Measurements from ENCODE around the gene ARID1B.

Gene ARID1B

DNA sequence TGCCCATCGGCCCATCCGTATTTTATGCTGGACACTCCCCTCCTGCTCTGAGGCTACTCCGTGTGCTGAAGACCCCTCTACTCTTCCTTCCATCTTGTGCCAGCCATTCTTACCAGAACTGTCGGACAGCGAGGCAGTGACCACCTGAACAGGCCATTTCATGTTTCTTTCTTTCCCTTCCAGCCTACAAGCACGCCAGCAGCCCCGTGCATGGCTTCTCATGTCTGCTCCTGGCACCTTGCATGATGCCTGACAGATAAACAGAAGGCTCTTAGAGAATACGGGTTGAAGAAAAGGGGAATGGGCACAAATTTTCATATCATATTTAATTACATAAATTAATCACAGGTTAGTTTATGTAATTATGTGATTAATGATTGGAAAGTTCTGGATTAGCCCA lies 95.7 kb downstream of the ARID1B start:
- Histone ChIP-seq H3K9me3 (ENCODE audit: control insufficient read depth, low read length) (no peaks in the 10 kb centered on the region), H3K27ac (ENCODE audit: insufficient read depth, low read length, poor library complexity, severe bottlenecking) (no peak overlapping the region), H3K36me3 (ENCODE audit: control insufficient read depth, insufficient read depth, low read length) (no peaks in the 10 kb centered on the region), H3K4me3 (ENCODE audit: insufficient read depth, low read depth, low read length, poor library complexity, severe bottlenecking) (no peak overlapping the region), H3K4me1 (ENCODE audit: control insufficient read depth, insufficient read depth, low read length, poor library complexity, severe bottlenecking) (peaks cover 5% of the 10 kb centered on the region), H3K27me3 (replicated peaks; ENCODE audit: control insufficient read depth, insufficient read depth, low read length, poor library complexity, severe bottlenecking) (no peaks in the 10 kb centered on the region)
- DNase-seq, result no peak

GRCh38 chr6:156873654-156874380 lies 96.6 kb downstream of the ARID1B start:
- DNase-seq, result no peak
- Histone ChIP-seq H3K27ac (ENCODE audit: insufficient read depth, low read length, poor library complexity, severe bottlenecking) (no peak overlapping the region), H3K4me3 (ENCODE audit: insufficient read depth, low read depth, low read length, poor library complexity, severe bottlenecking) (no peak overlapping the region), H3K36me3 (ENCODE audit: control insufficient read depth, insufficient read depth, low read length) (no peaks in the 10 kb centered on the region), H3K4me1 (ENCODE audit: control insufficient read depth, insufficient read depth, low read length, poor library complexity, severe bottlenecking) (peaks cover 5% of the 10 kb centered on the region), H3K9me3 (ENCODE audit: control insufficient read depth, low read length) (no peaks in the 10 kb centered on the region), H3K27me3 (replicated peaks; ENCODE audit: control insufficient read depth, insufficient read depth, low read length, poor library complexity, severe bottlenecking) (no peaks in the 10 kb centered on the region)

GRCh38 chr6:156875062-156875461 lies 97.9 kb downstream of the ARID1B start:
- Histone ChIP-seq H3K27me3 (replicated peaks; ENCODE audit: control insufficient read depth, insufficient read depth, low read length, poor library complexity, severe bottlenecking) (no peaks in the 10 kb centered on the region), H3K9me3 (ENCODE audit: control insufficient read depth, low read length) (no peaks in the 10 kb centered on the region), H3K4me1 (ENCODE audit: control insufficient read depth, insufficient read depth, low read length, poor library complexity, severe bottlenecking) (peaks cover 3% of the 10 kb centered on the region), H3K36me3 (ENCODE audit: control insufficient read depth, insufficient read depth, low read length) (no peaks in the 10 kb centered on the region), H3K27ac (ENCODE audit: insufficient read depth, low read length, poor library complexity, severe bottlenecking) (no peak overlapping the region), H3K4me3 (ENCODE audit: insufficient read depth, low read depth, low read length, poor library complexity, severe bottlenecking) (no peak overlapping the region)
- DNase-seq, result no peak

DNA sequence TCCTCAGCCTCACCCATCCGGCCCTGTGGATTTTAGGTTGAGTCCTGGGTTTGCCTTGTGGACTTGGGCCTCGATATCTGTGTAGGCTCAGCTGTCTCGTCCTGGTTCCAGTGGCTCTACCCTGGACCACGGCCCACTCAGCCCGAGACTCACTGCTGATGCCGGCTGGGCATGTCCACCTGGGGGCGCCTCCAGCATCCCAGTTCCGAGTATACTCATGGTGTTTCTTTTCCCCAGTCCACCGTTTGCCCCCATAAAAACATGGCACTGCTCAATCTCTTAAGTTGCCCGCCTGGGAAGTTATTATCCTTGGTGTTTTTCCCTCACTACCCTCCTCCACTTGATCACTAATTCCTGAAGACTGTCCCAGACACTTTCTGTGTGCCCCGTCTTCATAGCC lies 99.1 kb downstream of the ARID1B start:
- no peak overlapping the region for H3K4me3 ChIP-seq (ENCODE audit: insufficient read depth, low read depth, low read length, poor library complexity, severe bottlenecking)
- no peaks in the 10 kb centered on the region for H3K4me1 ChIP-seq (ENCODE audit: control insufficient read depth, insufficient read depth, low read length, poor library complexity, severe bottlenecking)
- no peaks in the 10 kb centered on the region for H3K36me3 ChIP-seq (ENCODE audit: control insufficient read depth, insufficient read depth, low read length)
- H3K27me3 ChIP-seq (replicated peaks; ENCODE audit: control insufficient read depth, insufficient read depth, low read length, poor library complexity, severe bottlenecking), result no peaks in the 10 kb centered on the region
- no peaks in the 10 kb centered on the region for H3K9me3 ChIP-seq (ENCODE audit: control insufficient read depth, low read length)
- no peak for DNase-seq
- H3K27ac ChIP-seq (ENCODE audit: insufficient read depth, low read length, poor library complexity, severe bottlenecking), result no peak overlapping the region

GRCh38 chr6:156877126-156877863 lies 100.1 kb downstream of the ARID1B start:
- H3K9me3 ChIP-seq (ENCODE audit: control insufficient read depth, low read length), result no peaks in the 10 kb centered on the region
- H3K27ac ChIP-seq (ENCODE audit: insufficient read depth, low read length, poor library complexity, severe bottlenecking), result no peak overlapping the region
- H3K4me3 ChIP-seq (ENCODE audit: insufficient read depth, low read depth, low read length, poor library complexity, severe bottlenecking), result no peak overlapping the region
- H3K27me3 ChIP-seq (replicated peaks; ENCODE audit: control insufficient read depth, insufficient read depth, low read length, poor library complexity, severe bottlenecking), result no peaks in the 10 kb centered on the region
- no peaks in the 10 kb centered on the region for H3K4me1 ChIP-seq (ENCODE audit: control insufficient read depth, insufficient read depth, low read length, poor library complexity, severe bottlenecking)
- H3K36me3 ChIP-seq (ENCODE audit: control insufficient read depth, insufficient read depth, low read length), result no peaks in the 10 kb centered on the region
- no peak for DNase-seq

GRCh38 chr6:156878681-156879080 lies 101.5 kb downstream of the ARID1B start:
- Histone ChIP-seq H3K9me3 (ENCODE audit: control insufficient read depth, low read length) (no peaks in the 10 kb centered on the region), H3K4me1 (ENCODE audit: control insufficient read depth, insufficient read depth, low read length, poor library complexity, severe bottlenecking) (peaks cover 6% of the 10 kb centered on the region), H3K27me3 (replicated peaks; ENCODE audit: control insufficient read depth, insufficient read depth, low read length, poor library complexity, severe bottlenecking) (no peaks in the 10 kb centered on the region), H3K36me3 (ENCODE audit: control insufficient read depth, insufficient read depth, low read length) (no peaks in the 10 kb centered on the region), H3K4me3 (ENCODE audit: insufficient read depth, low read depth, low read length, poor library complexity, severe bottlenecking) (no peak overlapping the region), H3K27ac (ENCODE audit: insufficient read depth, low read length, poor library complexity, severe bottlenecking) (no peak overlapping the region)
- no peak for DNase-seq

GRCh38 chr6:156879186-156879585 lies 102.0 kb downstream of the ARID1B start:
- no peaks in the 10 kb centered on the region for H3K27me3 ChIP-seq (replicated peaks; ENCODE audit: control insufficient read depth, insufficient read depth, low read length, poor library complexity, severe bottlenecking)
- no peaks in the 10 kb centered on the region for H3K36me3 ChIP-seq (ENCODE audit: control insufficient read depth, insufficient read depth, low read length)
- peaks cover 6% of the 10 kb centered on the region for H3K4me1 ChIP-seq (ENCODE audit: control insufficient read depth, insufficient read depth, low read length, poor library complexity, severe bottlenecking)
- DNase-seq, result no peak
- H3K9me3 ChIP-seq (ENCODE audit: control insufficient read depth, low read length), result no peaks in the 10 kb centered on the region
- no peak overlapping the region for H3K27ac ChIP-seq (ENCODE audit: insufficient read depth, low read length, poor library complexity, severe bottlenecking)
- H3K4me3 ChIP-seq (ENCODE audit: insufficient read depth, low read depth, low read length, poor library complexity, severe bottlenecking), result no peak overlapping the region

GRCh38 chr6:156879591-156879990 lies 102.4 kb downstream of the ARID1B start:
- no peak for DNase-seq
- no peaks in the 10 kb centered on the region for H3K36me3 ChIP-seq (ENCODE audit: control insufficient read depth, insufficient read depth, low read length)
- peaks cover 6% of the 10 kb centered on the region for H3K4me1 ChIP-seq (ENCODE audit: control insufficient read depth, insufficient read depth, low read length, poor library complexity, severe bottlenecking)
- no peak overlapping the region for H3K27ac ChIP-seq (ENCODE audit: insufficient read depth, low read length, poor library complexity, severe bottlenecking)
- H3K9me3 ChIP-seq (ENCODE audit: control insufficient read depth, low read length), result no peaks in the 10 kb centered on the region
- H3K4me3 ChIP-seq (ENCODE audit: insufficient read depth, low read depth, low read length, poor library complexity, severe bottlenecking), result no peak overlapping the region
- H3K27me3 ChIP-seq (replicated peaks; ENCODE audit: control insufficient read depth, insufficient read depth, low read length, poor library complexity, severe bottlenecking), result no peaks in the 10 kb centered on the region

- H3K27ac ChIP-seq (ENCODE audit: insufficient read depth, low read length, poor library complexity, severe bottlenecking), result no peak overlapping the region
- H3K36me3 ChIP-seq (ENCODE audit: control insufficient read depth, insufficient read depth, low read length), result no peaks in the 10 kb centered on the region
- H3K4me1 ChIP-seq (ENCODE audit: control insufficient read depth, insufficient read depth, low read length, poor library complexity, severe bottlenecking), result peaks cover 6% of the 10 kb centered on the region
- no peaks in the 10 kb centered on the region for H3K27me3 ChIP-seq (replicated peaks; ENCODE audit: control insufficient read depth, insufficient read depth, low read length, poor library complexity, severe bottlenecking)
- DNase-seq, result no peak
- H3K9me3 ChIP-seq (ENCODE audit: control insufficient read depth, low read length), result no peaks in the 10 kb centered on the region
- H3K4me3 ChIP-seq (ENCODE audit: insufficient read depth, low read depth, low read length, poor library complexity, severe bottlenecking), result no peak overlapping the region
Observed at GRCh38 chr6:156880913-156881312, 103.7 kb downstream of the ARID1B start.
